Activated T-cell treated with anti-CD3 and anti-CD28 coated beads, Interleukin-2, amount 50 U/mL, for 72 hours (primary cell): ENCODE results near the gene MAML3. TPM values are rescaled to one million over a fixed set of nuclear protein-coding genes. Genes with fewer than 3 reads are reported as not detected.

Experiments
- ATAC-seq, 2 donors: fragments of 150-1000 bp; cut with Tn5 transposase; replicated peaks in 1 of 2; 2 replicates each; pipeline ENCODE4 v1.10.0; 2021; ENCODE audit warnings: moderate library complexity in 2 of 2, mild to moderate bottlenecking in 1 of 2
- DNase-seq, 2 donors: peaks; one replicate each; pipeline ENCODE4 v3.0.0; 2021 to 2022; ENCODE audit warnings: mixed read lengths in 1 of 2
- H3K27ac Mint-ChIP-seq: one replicate; pipeline ENCODE4 v1.8.0; 2022; ENCODE audit warnings: mild to moderate bottlenecking, moderate library complexity, mixed read lengths
- H3K27me3 Mint-ChIP-seq: one replicate; pipeline ENCODE4 v1.8.0; 2022; ENCODE audit warnings: low read depth, mixed read lengths
- H3K36me3 Mint-ChIP-seq, 2 donors: one replicate each; pipeline ENCODE4 v1.8.0; 2022; ENCODE audit warnings: mixed read lengths in 2 of 2, mild to moderate bottlenecking in 1 of 2; ENCODE audit not compliant: insufficient read depth in 2 of 2
- H3K4me1 Mint-ChIP-seq: one replicate; pipeline ENCODE4 v1.8.0; 2022; ENCODE audit warnings: low read depth, mixed read lengths
- H3K4me3 Mint-ChIP-seq, 2 donors: one replicate each; pipeline ENCODE4 v1.8.0; 2022; ENCODE audit warnings: mild to moderate bottlenecking in 2 of 2, mixed read lengths in 2 of 2, moderate library complexity in 2 of 2
- H3K9me3 Mint-ChIP-seq, 2 donors: one replicate each; pipeline ENCODE4 v1.8.0; 2022; ENCODE audit warnings: mixed read lengths in 2 of 2
- total RNA-seq, 2 donors: library from RNA; stranded (reverse); gene quantifications; one replicate each; pipeline ENCODE4 v1.2.3, GENCODE V29; 2022

Gene MAML3
- total RNA-seq, 2 donors from 2014 or later = 5.3 to 5.5 TPM

DNA sequence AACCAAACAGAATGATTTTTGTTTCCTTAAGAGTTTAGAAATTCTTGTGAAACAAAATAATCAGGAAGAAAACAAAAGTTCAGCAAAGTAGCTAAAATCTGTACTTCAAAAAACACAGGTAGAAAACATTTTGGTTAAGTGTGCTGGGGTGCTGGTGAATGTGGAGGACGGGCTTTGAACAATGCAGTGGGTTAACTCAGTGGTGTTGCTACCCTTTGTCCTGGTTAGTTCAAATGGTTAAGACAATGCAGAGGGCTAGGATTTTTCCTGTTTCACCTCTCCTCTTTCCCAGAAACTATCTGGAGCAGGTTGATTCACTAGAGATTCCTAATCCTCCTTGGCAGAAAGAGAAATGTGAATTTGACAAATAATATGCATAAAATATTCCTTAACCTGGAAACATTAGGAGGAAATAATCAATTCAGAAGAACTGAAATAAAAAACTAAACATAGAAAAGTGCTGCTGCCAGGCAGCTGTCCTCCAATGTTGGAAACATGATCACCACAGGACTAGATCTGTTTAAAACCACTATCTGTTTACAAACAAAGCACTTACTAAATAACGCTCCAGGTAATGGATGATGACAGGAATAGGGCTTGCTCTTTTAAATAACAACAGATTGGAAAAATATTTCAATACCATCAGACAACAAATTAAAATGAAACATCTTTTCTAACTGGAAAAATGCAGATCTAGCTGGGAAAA lies 148.9 kb downstream of the MAML3 start:
- Mint-ChIP-seq H3K4me1 (no peaks in the 10 kb centered on the region), H3K36me3 (no peaks in the 10 kb centered on the region), H3K27ac (no peak overlapping the region), H3K4me3 (no peak overlapping the region), H3K27me3 (peaks cover 16% of the 10 kb centered on the region), H3K9me3 (no peaks in the 10 kb centered on the region)
- ATAC-seq = no peak
- no peak for DNase-seq

- no peak overlapping the region for H3K27ac Mint-ChIP-seq
- H3K27me3 Mint-ChIP-seq = peaks cover 16% of the 10 kb centered on the region
- no peaks in the 10 kb centered on the region for H3K4me1 Mint-ChIP-seq
- no peaks in the 10 kb centered on the region for H3K36me3 Mint-ChIP-seq
- no peaks in the 10 kb centered on the region for H3K9me3 Mint-ChIP-seq
- DNase-seq = no peak
- no peak for ATAC-seq
- H3K4me3 Mint-ChIP-seq = no peak overlapping the region
Observed at GRCh38 chr4:140004549-140004895, 149.5 kb downstream of the MAML3 start.

DNA sequence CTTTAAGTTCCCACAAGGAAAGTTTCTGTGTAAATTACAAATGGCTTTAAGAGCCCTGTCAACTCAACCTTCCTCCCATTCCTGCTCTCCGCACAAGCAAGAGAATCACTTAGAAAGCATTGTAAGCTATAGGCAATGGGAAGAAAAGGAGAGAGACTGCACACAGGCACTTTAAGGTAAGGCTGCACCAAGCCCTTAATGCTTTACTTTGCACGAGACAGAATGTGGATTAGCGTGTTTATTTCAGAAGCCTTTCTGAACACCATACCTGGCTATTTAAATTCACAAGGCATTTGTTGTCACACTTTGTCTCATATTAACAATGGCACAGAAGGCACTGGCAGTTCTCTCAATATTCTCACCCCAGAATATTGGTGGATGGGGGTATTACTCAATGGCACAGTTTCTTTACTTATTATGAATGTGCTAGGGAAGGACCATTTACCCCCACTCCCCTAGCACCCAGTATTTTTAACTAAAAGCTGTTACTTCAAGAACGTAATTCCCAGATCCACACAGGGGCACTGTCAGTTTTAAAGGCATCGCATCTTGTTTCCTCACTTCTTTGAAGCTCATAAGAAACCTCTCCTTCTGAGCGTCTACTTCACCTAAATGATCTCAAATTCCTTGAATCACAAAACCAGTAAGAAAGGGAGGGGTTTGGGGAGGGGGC lies 150.0 kb downstream of the MAML3 start:
- Mint-ChIP-seq H3K27me3 (peaks cover 17% of the 10 kb centered on the region), H3K36me3 (no peaks in the 10 kb centered on the region), H3K27ac (no peak overlapping the region), H3K9me3 (no peaks in the 10 kb centered on the region), H3K4me1 (no peaks in the 10 kb centered on the region), H3K4me3 (no peak overlapping the region)
- no peak for ATAC-seq
- no peak for DNase-seq

GRCh38 chr4:140000232-140000631 lies 153.8 kb downstream of the MAML3 start:
- Mint-ChIP-seq H3K4me3 (no peak overlapping the region), H3K27ac (no peak overlapping the region), H3K4me1 (no peaks in the 10 kb centered on the region), H3K36me3 (no peaks in the 10 kb centered on the region), H3K9me3 (peaks cover 0 to 2% of the 10 kb centered on the region in 2 donors), H3K27me3 (peaks cover 11% of the 10 kb centered on the region)
- DNase-seq (no peak), ATAC-seq (no peak)

DNA sequence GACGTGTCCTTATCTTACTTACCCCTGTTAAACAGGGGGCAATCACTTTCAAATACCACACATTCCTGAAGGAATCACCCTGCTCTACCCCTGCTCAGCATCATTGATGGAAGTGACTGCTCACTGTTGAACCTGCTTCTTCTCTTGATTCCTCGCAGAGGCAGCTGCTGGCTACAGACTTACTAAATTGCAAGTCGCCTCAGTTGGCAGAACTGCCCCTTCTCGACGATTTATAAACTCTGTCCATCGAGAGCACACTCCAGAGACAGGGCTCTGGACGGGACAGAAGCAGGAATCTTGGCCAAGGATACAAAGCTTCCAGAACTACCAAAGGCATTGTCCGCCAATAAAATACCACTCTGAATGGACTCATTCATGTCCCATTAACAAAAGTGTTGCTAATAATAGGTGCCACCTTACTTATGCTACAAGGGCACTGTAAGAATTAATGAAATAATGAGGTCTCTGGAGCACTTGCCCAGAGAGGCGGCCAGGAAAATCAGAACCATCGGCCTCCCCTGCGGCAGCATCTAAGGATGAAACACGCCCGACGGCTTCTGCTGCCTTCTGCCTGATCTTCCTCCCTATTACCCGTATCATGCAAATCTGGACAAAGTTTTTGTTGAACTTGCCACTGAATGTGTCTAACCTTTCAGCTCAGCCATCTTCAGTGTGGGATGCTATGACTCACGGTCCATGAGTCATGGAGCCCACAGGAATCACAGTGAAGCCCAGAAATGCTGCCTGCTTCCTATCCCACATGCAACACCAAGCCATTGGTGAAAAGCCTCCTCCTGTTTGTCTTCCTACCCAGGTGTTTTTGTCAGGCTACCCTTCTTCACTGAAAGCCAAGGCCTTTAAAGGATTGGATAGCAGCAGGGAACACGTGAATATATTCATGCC lies 164.9 kb downstream of the MAML3 start:
- ATAC-seq = peak; percentile 82 to 84
- Mint-ChIP-seq H3K4me3 (no peak overlapping the region), H3K27ac (no peak overlapping the region), H3K27me3 (peaks cover 11% of the 10 kb centered on the region), H3K36me3 (no peaks in the 10 kb centered on the region), H3K9me3 (no peaks in the 10 kb centered on the region), H3K4me1 (peaks cover 20% of the 10 kb centered on the region)
- DNase-seq = peak; percentile 26 to 48

- peak; percentile 33 to 77 for ATAC-seq
- DNase-seq = peak in 1 of 2 donors; percentile 28
- Mint-ChIP-seq H3K4me3 (no peak overlapping the region), H3K27ac (no peak overlapping the region), H3K4me1 (peaks cover 20% of the 10 kb centered on the region), H3K27me3 (peaks cover 11% of the 10 kb centered on the region), H3K36me3 (no peaks in the 10 kb centered on the region), H3K9me3 (no peaks in the 10 kb centered on the region)
Observed at GRCh38 chr4:139987502-139987850, 166.5 kb downstream of the MAML3 start.

DNA sequence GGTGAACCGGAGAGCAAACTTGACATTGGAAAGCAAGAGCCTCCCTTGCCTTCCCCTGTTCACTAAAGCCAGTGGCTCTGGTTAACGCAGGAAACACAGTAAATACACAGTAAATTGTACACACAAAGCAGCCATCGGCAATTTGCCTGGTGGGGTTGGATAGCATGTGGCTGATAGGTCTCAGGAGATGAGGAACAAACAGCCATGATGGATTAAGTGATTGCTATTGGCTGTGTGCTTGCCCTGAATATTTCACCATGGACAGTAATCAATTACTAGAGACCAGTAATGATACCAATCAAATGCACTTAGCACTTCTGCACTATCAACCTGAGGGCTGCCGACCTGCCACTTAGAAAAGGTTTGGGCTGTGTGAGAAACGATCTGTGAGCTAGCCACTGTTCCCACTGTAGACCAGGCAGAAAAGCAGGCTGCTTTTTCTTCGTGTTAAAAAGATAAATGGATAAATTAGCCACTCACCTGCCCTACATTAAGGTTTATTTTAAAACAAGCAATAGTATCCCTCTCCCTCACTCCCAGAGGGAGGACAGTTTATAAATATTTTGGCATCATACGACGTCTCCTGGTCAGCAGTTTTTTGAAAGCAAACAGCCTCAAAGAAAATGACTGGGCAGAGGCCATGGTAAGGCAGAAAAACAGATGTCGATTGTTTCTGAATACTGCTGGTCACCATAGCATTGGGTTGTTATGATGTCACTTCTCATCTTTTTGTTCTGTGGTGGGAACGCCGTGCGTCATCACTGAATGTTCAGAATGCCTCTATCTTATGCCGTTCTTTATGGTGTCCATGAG lies 167.1 kb downstream of the MAML3 start:
- ATAC-seq (no peak), DNase-seq (no peak)
- H3K27ac Mint-ChIP-seq = no peak overlapping the region
- no peak overlapping the region for H3K4me3 Mint-ChIP-seq
- peaks cover 11% of the 10 kb centered on the region for H3K27me3 Mint-ChIP-seq
- no peaks in the 10 kb centered on the region for H3K9me3 Mint-ChIP-seq
- H3K4me1 Mint-ChIP-seq = peaks cover 20% of the 10 kb centered on the region
- H3K36me3 Mint-ChIP-seq = no peaks in the 10 kb centered on the region

DNA sequence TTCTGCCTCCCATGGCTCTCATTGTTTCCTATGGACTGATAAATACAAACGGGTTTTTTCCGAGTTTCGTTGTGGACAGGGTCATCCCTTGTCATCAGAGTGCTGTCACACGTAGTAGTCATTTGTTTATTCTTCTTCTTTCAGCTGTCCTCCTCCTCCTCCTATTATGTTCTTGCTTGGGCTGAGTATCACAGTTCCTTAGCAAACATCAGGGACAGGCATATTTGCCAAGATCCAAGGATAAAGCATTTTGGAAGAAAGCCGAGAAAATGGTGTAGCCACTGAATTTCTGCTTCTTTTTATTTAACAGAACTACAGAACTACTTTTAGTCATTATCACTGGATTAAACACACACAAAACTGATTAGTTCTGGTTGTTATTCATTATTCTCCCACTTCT lies 167.9 kb downstream of the MAML3 start:
- peaks cover 11% of the 10 kb centered on the region for H3K27me3 Mint-ChIP-seq
- H3K4me3 Mint-ChIP-seq = no peak overlapping the region
- DNase-seq (no peak), ATAC-seq (no peak)
- H3K9me3 Mint-ChIP-seq = no peaks in the 10 kb centered on the region
- peaks cover 20% of the 10 kb centered on the region for H3K4me1 Mint-ChIP-seq
- H3K27ac Mint-ChIP-seq = no peak overlapping the region
- no peaks in the 10 kb centered on the region for H3K36me3 Mint-ChIP-seq

GRCh38 chr4:139985401-139985800 lies 168.6 kb downstream of the MAML3 start:
- H3K36me3 Mint-ChIP-seq = no peaks in the 10 kb centered on the region
- H3K4me3 Mint-ChIP-seq = no peak overlapping the region
- H3K4me1 Mint-ChIP-seq = peaks cover 20% of the 10 kb centered on the region
- H3K27me3 Mint-ChIP-seq = peaks cover 11% of the 10 kb centered on the region
- no peak for DNase-seq
- H3K9me3 Mint-ChIP-seq = no peaks in the 10 kb centered on the region
- H3K27ac Mint-ChIP-seq = no peak overlapping the region
- ATAC-seq = no peak

GRCh38 chr4:139984471-139984870 lies 169.5 kb downstream of the MAML3 start:
- Mint-ChIP-seq H3K36me3 (no peaks in the 10 kb centered on the region), H3K27me3 (peaks cover 11% of the 10 kb centered on the region), H3K4me3 (no peak overlapping the region), H3K27ac (no peak overlapping the region), H3K4me1 (peaks cover 24% of the 10 kb centered on the region), H3K9me3 (no peaks in the 10 kb centered on the region)
- DNase-seq = no peak
- ATAC-seq = no peak

- ATAC-seq (peak; percentile 93 to 95), DNase-seq (peak in 1 of 2 donors; percentile 20)
- H3K4me3 Mint-ChIP-seq = peak overlapping the region in 1 of 2 donors; percentile 37
- no peaks in the 10 kb centered on the region for H3K27me3 Mint-ChIP-seq
- no peaks in the 10 kb centered on the region for H3K9me3 Mint-ChIP-seq
- H3K4me1 Mint-ChIP-seq = peaks cover 32% of the 10 kb centered on the region
- no peaks in the 10 kb centered on the region for H3K36me3 Mint-ChIP-seq
- H3K27ac Mint-ChIP-seq = no peak overlapping the region
Observed at GRCh38 chr4:139978692-139979091, 175.3 kb downstream of the MAML3 start.

DNA sequence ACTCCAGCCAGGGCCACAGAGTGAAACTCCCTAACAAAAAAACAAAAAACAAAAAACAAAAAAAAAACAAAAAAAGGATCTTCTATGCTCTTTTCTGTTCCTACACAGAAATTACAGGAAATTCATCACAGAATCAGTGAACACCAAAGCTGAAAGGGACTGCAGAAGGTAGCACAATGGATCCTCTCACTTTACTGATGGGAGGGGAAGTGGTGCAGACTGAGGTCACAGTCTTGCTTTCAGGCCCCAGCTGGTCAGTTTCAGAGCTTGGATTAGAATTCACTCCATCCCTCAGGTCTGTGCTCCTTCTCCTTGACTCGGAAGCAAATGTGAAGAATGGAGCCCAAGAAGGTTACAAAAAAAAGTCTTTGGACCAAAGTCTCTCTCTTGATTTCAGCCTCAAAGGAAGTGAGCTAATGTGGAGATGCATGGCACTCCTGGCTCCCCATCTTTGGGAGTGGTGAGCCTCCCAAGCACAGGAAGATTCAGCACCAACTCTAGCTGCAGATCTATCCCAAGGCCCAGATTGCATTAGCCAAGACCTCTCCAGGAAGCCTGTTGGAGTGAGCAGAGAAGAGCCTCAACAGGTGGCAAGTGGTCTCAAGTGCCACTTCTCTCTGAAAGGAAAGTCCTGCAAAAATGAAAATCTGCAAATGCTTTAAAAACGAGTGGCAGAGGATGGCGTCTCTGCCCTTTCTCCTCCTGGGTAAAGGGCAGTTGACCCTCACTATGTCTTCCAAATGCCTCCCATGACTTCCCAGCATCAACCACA lies 176.0 kb downstream of the MAML3 start:
- no peak for ATAC-seq
- H3K27ac Mint-ChIP-seq = no peak overlapping the region

More for the DNA sequence above, 176.0 kb downstream of the MAML3 start:
- no peak for DNase-seq
- Mint-ChIP-seq H3K4me3 (no peak overlapping the region), H3K36me3 (no peaks in the 10 kb centered on the region), H3K4me1 (peaks cover 32% of the 10 kb centered on the region), H3K27me3 (no peaks in the 10 kb centered on the region), H3K9me3 (no peaks in the 10 kb centered on the region)
